Colonic mucosa (tissue), 4 donors: ENCODE results near the gene CCSER2. TPM values are rescaled to one million over a fixed set of nuclear protein-coding genes. Genes with fewer than 3 reads are reported as not detected.
"Not testable (repeated sequence)": the region's sequence is repeated elsewhere in the genome, so short reads cannot be mapped to it uniquely, and the experiment has no call there.

ENCODE experiments used
- DNase-seq: peaks from one replicate; pipeline ENCODE4 v3.0.0-alpha.2; 2020
- H3K27ac ChIP-seq: fragments of 200-600 bp; one replicate; pipeline ENCODE4 v1.8.0; 2021
- H3K27me3 ChIP-seq: fragments of 200-600 bp; one replicate; pipeline ENCODE4 v1.8.0; 2021
- H3K36me3 ChIP-seq: fragments of 200-600 bp; one replicate; pipeline ENCODE4 v1.8.0; 2021
- H3K4me1 ChIP-seq: fragments of 200-600 bp; one replicate; pipeline ENCODE4 v1.8.0; 2021; ENCODE audit warnings: mild to moderate bottlenecking
- H3K4me3 ChIP-seq: fragments of 200-600 bp; one replicate; pipeline ENCODE4 v1.8.0; 2021
- H3K9ac ChIP-seq, 2 donors: one replicate each; pipeline ENCODE4 v1.7.0; 2013; ENCODE audit warnings: control low read depth in 2 of 2, low read depth in 2 of 2, low read length in 2 of 2
- H3K9me3 ChIP-seq: fragments of 200-600 bp; one replicate; pipeline ENCODE4 v1.8.0; 2021
- intact Hi-C: fragments of 100-400 bp; cut with DNase I; formaldehyde crosslinking; loops from one replicate; pipeline ENCODE4 v1.14.1; 2022
- total RNA-seq, 2 donors: library from RNA; stranded (reverse); fragmentation: NEBNext Ultra II Directional in 1 of 2; extraction: Animal tissue kit (Norgen Biotek cat#: 25700) in 1 of 2; gene quantifications; one replicate each; pipeline ENCODE4 v1.2.1, GENCODE V29; 2021
- TF ChIP-seq, protein P1 (sequence below): fragments of 200-600 bp; IDR thresholded peaks from one replicate; pipeline ENCODE4 v1.8.0; 2022; ENCODE audit warnings: antibody characterized with exemption, mild to moderate bottlenecking
- donor health status: healthy.
- donor health status: DM: no; HTN: no; CAD: no.
- donor health status: DM: no; HTN: no; CAD: no.

CCSER2 gene
- total RNA-seq, 2 donors from 2014 or later, result 33.7 to 64.5 TPM

DNA sequence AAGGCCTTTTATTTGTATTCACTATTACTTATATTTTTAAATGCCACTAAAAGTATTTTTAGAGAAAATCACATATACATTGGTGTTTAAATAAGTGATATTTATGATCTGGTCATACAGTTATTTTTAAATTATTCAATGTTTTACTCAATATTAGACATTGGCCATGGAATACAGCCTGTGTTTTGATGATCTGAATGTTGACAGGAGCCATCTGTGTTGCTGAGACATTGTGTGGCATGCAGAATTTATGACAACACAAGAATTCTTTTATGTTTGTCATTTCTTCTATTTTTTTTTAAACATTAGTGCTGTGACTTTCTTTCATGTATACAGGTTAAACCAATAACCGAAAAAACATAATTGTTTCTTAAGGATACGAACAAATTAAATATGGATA lies 156.2 kb downstream of the CCSER2 start:
- intact Hi-C loops, result no loop called here
- TF ChIP-seq, protein P1, sequence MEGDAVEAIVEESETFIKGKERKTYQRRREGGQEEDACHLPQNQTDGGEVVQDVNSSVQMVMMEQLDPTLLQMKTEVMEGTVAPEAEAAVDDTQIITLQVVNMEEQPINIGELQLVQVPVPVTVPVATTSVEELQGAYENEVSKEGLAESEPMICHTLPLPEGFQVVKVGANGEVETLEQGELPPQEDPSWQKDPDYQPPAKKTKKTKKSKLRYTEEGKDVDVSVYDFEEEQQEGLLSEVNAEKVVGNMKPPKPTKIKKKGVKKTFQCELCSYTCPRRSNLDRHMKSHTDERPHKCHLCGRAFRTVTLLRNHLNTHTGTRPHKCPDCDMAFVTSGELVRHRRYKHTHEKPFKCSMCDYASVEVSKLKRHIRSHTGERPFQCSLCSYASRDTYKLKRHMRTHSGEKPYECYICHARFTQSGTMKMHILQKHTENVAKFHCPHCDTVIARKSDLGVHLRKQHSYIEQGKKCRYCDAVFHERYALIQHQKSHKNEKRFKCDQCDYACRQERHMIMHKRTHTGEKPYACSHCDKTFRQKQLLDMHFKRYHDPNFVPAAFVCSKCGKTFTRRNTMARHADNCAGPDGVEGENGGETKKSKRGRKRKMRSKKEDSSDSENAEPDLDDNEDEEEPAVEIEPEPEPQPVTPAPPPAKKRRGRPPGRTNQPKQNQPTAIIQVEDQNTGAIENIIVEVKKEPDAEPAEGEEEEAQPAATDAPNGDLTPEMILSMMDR, result no peak
- Histone ChIP-seq H3K9ac (no peak overlapping the region), H3K27me3 (no peaks in the 10 kb centered on the region), H3K27ac (no peak overlapping the region), H3K4me1 (no peaks in the 10 kb centered on the region), H3K9me3 (no peaks in the 10 kb centered on the region), H3K4me3 (no peak overlapping the region), H3K36me3 (no peaks in the 10 kb centered on the region)
- no peak for DNase-seq

DNA sequence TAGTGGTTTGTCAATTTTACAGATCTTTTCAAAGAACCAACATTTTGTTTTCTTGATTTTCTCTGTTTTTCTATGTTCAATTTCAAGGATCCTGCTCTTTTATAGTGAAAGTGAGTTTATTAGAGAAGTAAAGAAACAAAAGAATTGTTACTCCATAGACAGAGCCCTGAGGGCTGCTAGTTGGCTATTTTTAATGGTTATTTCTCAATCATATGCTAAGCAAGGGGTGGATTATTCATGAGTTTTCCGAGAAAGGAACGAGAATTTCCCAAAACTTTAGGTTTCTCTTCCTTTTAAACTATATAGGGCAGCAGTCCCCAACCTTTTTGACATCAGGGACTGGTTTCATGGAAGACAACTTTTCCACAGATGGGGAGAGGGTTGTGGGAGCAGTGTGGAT lies 165.0 kb downstream of the CCSER2 start:
- no peak overlapping the region for H3K9ac ChIP-seq
- H3K27ac ChIP-seq, result no peak overlapping the region
- no peaks in the 10 kb centered on the region for H3K9me3 ChIP-seq
- H3K4me1 ChIP-seq, result no peaks in the 10 kb centered on the region
- intact Hi-C loops, result no loop called here
- H3K36me3 ChIP-seq, result no peaks in the 10 kb centered on the region
- H3K4me3 ChIP-seq, result no peak overlapping the region
- no peaks in the 10 kb centered on the region for H3K27me3 ChIP-seq
- TF ChIP-seq, protein P1, result no peak
- no peak for DNase-seq

DNA sequence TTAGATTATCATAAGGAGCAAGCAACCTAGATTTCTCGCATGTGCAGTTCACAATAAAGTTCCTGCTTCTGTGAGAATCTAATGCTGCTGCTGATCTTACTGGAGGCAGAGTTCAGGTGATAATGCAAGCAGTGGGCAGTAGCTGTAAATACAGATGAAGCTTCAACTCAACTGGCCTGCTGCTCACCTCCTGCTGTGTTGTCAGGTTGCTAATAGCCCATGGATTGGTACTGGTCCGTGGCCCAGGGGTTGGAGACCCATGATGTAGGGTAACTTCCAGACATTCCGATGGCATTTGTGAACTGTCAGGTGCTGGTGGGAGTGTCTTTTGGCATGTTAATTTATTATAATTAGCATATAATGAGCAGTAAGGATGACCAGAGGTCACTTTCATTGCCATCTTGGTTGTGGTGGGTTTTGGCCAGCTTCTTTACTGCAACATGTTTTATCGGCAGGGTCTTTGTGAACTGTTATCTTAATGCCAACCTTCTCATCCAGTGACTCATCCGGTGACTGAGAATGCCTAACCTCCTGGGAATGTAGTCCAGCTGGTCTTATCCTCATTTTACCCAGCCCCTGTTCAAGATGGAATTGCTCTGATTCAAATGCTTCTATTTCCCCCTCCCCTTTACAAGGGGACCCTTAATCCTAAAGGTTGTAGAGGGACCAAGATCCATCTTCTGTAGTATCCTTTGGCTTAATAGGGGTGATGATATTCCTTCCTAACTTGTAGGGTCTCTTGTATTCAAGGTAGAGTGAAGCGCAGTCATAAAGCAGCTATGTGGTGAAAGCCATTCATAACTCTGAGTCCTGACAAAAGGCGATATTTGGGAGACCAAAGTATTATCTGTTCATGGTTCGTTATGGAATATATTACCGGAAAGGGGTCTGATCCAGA lies 165.8 kb downstream of the CCSER2 start:
- no peaks in the 10 kb centered on the region for H3K9me3 ChIP-seq
- DNase-seq, result no peak
- no peaks in the 10 kb centered on the region for H3K4me1 ChIP-seq
- TF ChIP-seq, protein P1, result no peak
- intact Hi-C loops, result no loop called here
- H3K27ac ChIP-seq, result no peak overlapping the region
- H3K9ac ChIP-seq, result no peak overlapping the region
- H3K4me3 ChIP-seq, result no peak overlapping the region
- no peaks in the 10 kb centered on the region for H3K36me3 ChIP-seq
- no peaks in the 10 kb centered on the region for H3K27me3 ChIP-seq

DNA sequence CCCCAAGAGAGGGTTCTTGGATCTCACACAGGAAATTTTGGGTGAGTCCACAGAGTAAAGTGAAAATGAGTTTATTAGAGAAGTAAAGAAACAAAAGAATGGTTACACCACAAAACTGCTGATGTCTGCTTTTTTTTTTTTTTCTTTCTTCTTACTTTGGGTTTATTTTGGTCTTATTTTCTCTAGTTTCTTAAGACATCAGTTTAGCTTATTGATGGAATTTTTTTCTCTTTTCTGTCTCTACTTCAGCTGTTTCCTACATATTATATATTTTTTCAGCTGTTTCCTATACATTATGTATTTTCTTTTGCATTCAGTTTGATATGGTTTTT lies 166.4 kb downstream of the CCSER2 start:
- DNase-seq, result no peak
- intact Hi-C loops, result no loop called here
- Histone ChIP-seq H3K27me3 (no peaks in the 10 kb centered on the region), H3K4me1 (no peaks in the 10 kb centered on the region), H3K9me3 (no peaks in the 10 kb centered on the region), H3K27ac (no peak overlapping the region), H3K9ac (no peak overlapping the region), H3K4me3 (no peak overlapping the region), H3K36me3 (no peaks in the 10 kb centered on the region)
- TF ChIP-seq, protein P1, result no peak

DNA sequence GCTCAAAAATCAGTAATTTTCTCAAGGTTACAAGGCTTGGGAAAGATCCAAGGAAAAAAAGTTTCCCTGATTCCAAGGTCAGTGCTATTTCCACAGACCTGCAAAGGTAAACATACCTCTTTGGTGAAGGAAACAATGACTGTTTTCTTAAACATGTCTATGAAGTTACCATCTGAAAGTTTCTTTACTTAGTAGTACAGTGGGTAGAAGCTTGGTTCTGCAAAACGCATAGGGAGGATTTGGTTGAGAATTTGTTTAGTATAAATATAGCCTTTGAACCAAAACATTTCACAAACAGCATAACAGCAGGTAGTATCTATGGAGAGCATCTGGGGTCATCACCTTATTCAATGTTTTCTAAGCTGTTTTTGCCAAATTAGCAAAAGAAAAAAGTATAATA lies 169.6 kb downstream of the CCSER2 start:
- Histone ChIP-seq H3K27me3 (no peaks in the 10 kb centered on the region), H3K4me3 (no peak overlapping the region), H3K9ac (no peak overlapping the region), H3K9me3 (no peaks in the 10 kb centered on the region), H3K4me1 (no peaks in the 10 kb centered on the region), H3K27ac (no peak overlapping the region), H3K36me3 (no peaks in the 10 kb centered on the region)
- TF ChIP-seq, protein P1, result no peak
- DNase-seq, result no peak
- intact Hi-C loops, result no loop called here

DNA sequence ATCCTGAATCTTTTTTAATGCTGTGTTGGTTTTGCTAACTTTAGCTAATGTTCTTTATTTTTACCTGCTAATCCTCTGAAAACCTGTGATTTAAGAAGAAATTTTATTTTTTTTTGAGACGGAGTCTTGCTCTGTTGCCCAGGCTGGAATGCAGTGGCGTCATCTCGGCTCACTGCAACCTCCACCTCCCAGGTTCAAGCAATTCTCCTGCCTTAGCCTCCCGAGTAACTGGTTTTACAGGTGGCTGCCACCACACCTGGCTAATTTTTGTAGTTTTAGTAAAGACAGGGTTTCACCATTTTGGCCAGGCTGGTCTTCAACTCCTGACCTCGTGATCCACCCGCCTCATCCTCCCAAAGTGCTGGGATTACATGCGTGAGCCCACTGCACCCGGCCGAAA lies 170.7 kb downstream of the CCSER2 start:
- H3K4me1 ChIP-seq, intact Hi-C loops: not testable (repeated sequence)

More for the DNA sequence above, 170.7 kb downstream of the CCSER2 start:
- H3K36me3 ChIP-seq, H3K27ac ChIP-seq, H3K27me3 ChIP-seq, H3K9ac ChIP-seq, DNase-seq, H3K9me3 ChIP-seq, H3K4me3 ChIP-seq: not testable (repeated sequence)
